ENCODE measurements around the gene LGALS16.

DNA sequence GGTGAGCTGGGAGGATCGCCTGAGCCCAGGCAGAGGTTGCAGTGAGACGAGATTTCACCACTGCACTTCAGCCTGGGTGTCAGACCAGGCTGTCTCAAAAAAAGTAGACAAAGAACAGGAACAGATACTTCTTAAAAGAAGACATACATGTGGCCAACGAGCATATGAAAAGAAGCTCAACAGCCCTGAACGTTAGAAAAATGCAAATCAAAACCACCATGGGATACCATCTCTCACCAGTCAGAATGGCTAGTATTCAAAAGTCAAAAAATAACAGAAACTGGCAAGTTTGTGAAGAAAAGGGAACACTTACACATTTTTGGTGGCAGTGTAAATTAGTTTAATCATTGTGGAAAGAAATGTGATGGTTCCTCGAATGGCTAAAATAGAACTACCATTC, 45.6 kb downstream of the LGALS16 start:
- no peak for TF ChIP-seq HOXA7 (CRISPR knock-in tag; IDR thresholded peaks at IDR 0.05)
- no peak for TF ChIP-seq ZFP36 (IDR thresholded peaks at IDR 0.05; ENCODE audit: borderline replicate concordance, partially characterized antibody)
- TF ChIP-seq, protein P1, sequence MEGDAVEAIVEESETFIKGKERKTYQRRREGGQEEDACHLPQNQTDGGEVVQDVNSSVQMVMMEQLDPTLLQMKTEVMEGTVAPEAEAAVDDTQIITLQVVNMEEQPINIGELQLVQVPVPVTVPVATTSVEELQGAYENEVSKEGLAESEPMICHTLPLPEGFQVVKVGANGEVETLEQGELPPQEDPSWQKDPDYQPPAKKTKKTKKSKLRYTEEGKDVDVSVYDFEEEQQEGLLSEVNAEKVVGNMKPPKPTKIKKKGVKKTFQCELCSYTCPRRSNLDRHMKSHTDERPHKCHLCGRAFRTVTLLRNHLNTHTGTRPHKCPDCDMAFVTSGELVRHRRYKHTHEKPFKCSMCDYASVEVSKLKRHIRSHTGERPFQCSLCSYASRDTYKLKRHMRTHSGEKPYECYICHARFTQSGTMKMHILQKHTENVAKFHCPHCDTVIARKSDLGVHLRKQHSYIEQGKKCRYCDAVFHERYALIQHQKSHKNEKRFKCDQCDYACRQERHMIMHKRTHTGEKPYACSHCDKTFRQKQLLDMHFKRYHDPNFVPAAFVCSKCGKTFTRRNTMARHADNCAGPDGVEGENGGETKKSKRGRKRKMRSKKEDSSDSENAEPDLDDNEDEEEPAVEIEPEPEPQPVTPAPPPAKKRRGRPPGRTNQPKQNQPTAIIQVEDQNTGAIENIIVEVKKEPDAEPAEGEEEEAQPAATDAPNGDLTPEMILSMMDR (IDR thresholded peaks at IDR 0.05): no peak
